HG03025 (cell line): ENCODE results near the gene FCHSD2.
"Not testable (repeated sequence)": the region's sequence is repeated elsewhere in the genome, so short reads cannot be mapped to it uniquely, and the experiment has no call there.

Experiments used
- ATAC-seq: cut with Tn5 transposase; IDR thresholded peaks from one replicate; pipeline ENCODE4 v1.9.1; 2021; ENCODE audit warnings: mild to moderate bottlenecking, moderate library complexity; ENCODE audit not compliant: unreplicated experiment, low FRiP score

The FCHSD2 gene

GRCh38 chr11:73074319-73074718 is 67.8 kb downstream of the FCHSD2 start:
- ATAC-seq: no peak

- ATAC-seq: no peak
Observed at GRCh38 chr11:73072935-73073481, 69.1 kb downstream of the FCHSD2 start.

GRCh38 chr11:73070653-73071052 is 71.5 kb downstream of the FCHSD2 start:
- ATAC-seq: no peak

GRCh38 chr11:73061857-73062424 is 80.2 kb downstream of the FCHSD2 start:
- ATAC-seq: not testable (repeated sequence)

GRCh38 chr11:73061434-73061833 is 80.7 kb downstream of the FCHSD2 start:
- not testable (repeated sequence) for ATAC-seq

- no peak for ATAC-seq
Observed at GRCh38 chr11:73059915-73060314, 82.2 kb downstream of the FCHSD2 start.

- no peak for ATAC-seq
Observed at GRCh38 chr11:73058989-73059674, 83.0 kb downstream of the FCHSD2 start.

- no peak for ATAC-seq
Observed at GRCh38 chr11:73055655-73056354, 86.3 kb downstream of the FCHSD2 start.

- no peak for ATAC-seq
Observed at GRCh38 chr11:73055002-73055401, 87.1 kb downstream of the FCHSD2 start.

- ATAC-seq: no peak
Observed at GRCh38 chr11:73053964-73054363, 88.2 kb downstream of the FCHSD2 start.

- no peak for ATAC-seq
Observed at GRCh38 chr11:73048446-73048845, 93.7 kb downstream of the FCHSD2 start.

GRCh38 chr11:73047773-73048371 is 94.2 kb downstream of the FCHSD2 start:
- peak; percentile 74 for ATAC-seq

- no peak for ATAC-seq
Observed at GRCh38 chr11:73040046-73040445, 102.1 kb downstream of the FCHSD2 start.

GRCh38 chr11:73034777-73035176 is 107.3 kb downstream of the FCHSD2 start:
- ATAC-seq: no peak

- no peak for ATAC-seq
Observed at GRCh38 chr11:73034331-73034730, 107.8 kb downstream of the FCHSD2 start.

- ATAC-seq: no peak
Observed at GRCh38 chr11:73030130-73030529, 112.0 kb downstream of the FCHSD2 start.

- ATAC-seq: no peak
Observed at GRCh38 chr11:73029403-73029802, 112.7 kb downstream of the FCHSD2 start.

- no peak for ATAC-seq
Observed at GRCh38 chr11:73028611-73029010, 113.5 kb downstream of the FCHSD2 start.

GRCh38 chr11:73027840-73028239 is 114.3 kb downstream of the FCHSD2 start:
- not testable (repeated sequence) for ATAC-seq

GRCh38 chr11:73024639-73025038 is 117.5 kb downstream of the FCHSD2 start:
- no peak for ATAC-seq

GRCh38 chr11:73019996-73020395 is 122.1 kb downstream of the FCHSD2 start:
- no peak for ATAC-seq
